Memory B cell (primary cell): ENCODE data around the gene IL17F.
A peak's percentile ranks its signal among the peaks of the same experiment; 100 is the strongest.

ENCODE experiments used
- ATAC-seq: fragments of 150-1000 bp; cut with Tn5 transposase; 2 replicates; pipeline ENCODE4 v1.10.0; 2021; ENCODE audit warnings: low read depth, mild to moderate bottlenecking, moderate library complexity
- DNase-seq, 2 donors: peaks; one replicate each; pipeline ENCODE4 v3.0.0; 2022; ENCODE audit warnings: low spot score in 2 of 2
- H3K27ac Mint-ChIP-seq: one replicate; pipeline ENCODE4 v1.8.0; 2022; ENCODE audit warnings: mild to moderate bottlenecking, moderate library complexity, mixed read lengths
- H3K27me3 Mint-ChIP-seq: one replicate; pipeline ENCODE4 v1.8.0; 2022; ENCODE audit warnings: mixed read lengths
- H3K36me3 Mint-ChIP-seq: one replicate; pipeline ENCODE4 v1.8.0; 2022; ENCODE audit warnings: mild to moderate bottlenecking, mixed read lengths
- H3K4me1 Mint-ChIP-seq: one replicate; pipeline ENCODE4 v1.8.0; 2022; ENCODE audit warnings: mixed read lengths
- H3K4me3 Mint-ChIP-seq: one replicate; pipeline ENCODE4 v1.8.0; 2022; ENCODE audit warnings: mild to moderate bottlenecking, moderate library complexity, mixed read lengths
- H3K9me3 Mint-ChIP-seq: one replicate; pipeline ENCODE4 v1.8.0; 2022; ENCODE audit warnings: mixed read lengths

Gene IL17F

GRCh38 chr6:52244400-52244799, at the start of gene IL17F:
TSS of gene IL17F (minus strand) at chr6:52244500. CDS start at chr6:52244429, 71 bp downstream.
- H3K36me3 Mint-ChIP-seq, result no peaks in the 10 kb centered on the region
- H3K4me3 Mint-ChIP-seq, result no peak within 1 kb of the TSS
- H3K9me3 Mint-ChIP-seq, result no peaks in the 10 kb centered on the region
- peaks cover 10% of the 10 kb centered on the region for H3K27me3 Mint-ChIP-seq
- no peaks in the 10 kb centered on the region for H3K4me1 Mint-ChIP-seq
- H3K27ac Mint-ChIP-seq, result no peak within 1 kb of the TSS
- no peak for DNase-seq
- ATAC-seq, result no peak

- no peaks in the 10 kb centered on the region for H3K27me3 Mint-ChIP-seq
- DNase-seq, result no peak
- no peak overlapping the region for H3K27ac Mint-ChIP-seq
- H3K4me3 Mint-ChIP-seq, result no peak overlapping the region
- no peak for ATAC-seq
- H3K9me3 Mint-ChIP-seq, result peaks cover 4% of the 10 kb centered on the region
- H3K36me3 Mint-ChIP-seq, result peaks cover 3% of the 10 kb centered on the region
- H3K4me1 Mint-ChIP-seq, result peaks cover 18% of the 10 kb centered on the region
Observed at GRCh38 chr6:52293067-52293466, 48.8 kb upstream of the IL17F start.

- no peaks in the 10 kb centered on the region for H3K36me3 Mint-ChIP-seq
- DNase-seq, result no peak
- no peaks in the 10 kb centered on the region for H3K9me3 Mint-ChIP-seq
- no peak overlapping the region for H3K4me3 Mint-ChIP-seq
- H3K4me1 Mint-ChIP-seq, result peaks cover 4% of the 10 kb centered on the region
- no peaks in the 10 kb centered on the region for H3K27me3 Mint-ChIP-seq
- no peak overlapping the region for H3K27ac Mint-ChIP-seq
- ATAC-seq, result no peak
Observed at GRCh38 chr6:52288841-52289240, 44.5 kb upstream of the IL17F start.

GRCh38 chr6:52288216-52288615, 43.9 kb upstream of the IL17F start:
- H3K27ac Mint-ChIP-seq, result no peak overlapping the region
- no peak overlapping the region for H3K4me3 Mint-ChIP-seq
- H3K4me1 Mint-ChIP-seq, result peaks cover 8% of the 10 kb centered on the region
- H3K36me3 Mint-ChIP-seq, result no peaks in the 10 kb centered on the region
- no peak for DNase-seq
- no peaks in the 10 kb centered on the region for H3K27me3 Mint-ChIP-seq
- no peaks in the 10 kb centered on the region for H3K9me3 Mint-ChIP-seq
- no peak for ATAC-seq

GRCh38 chr6:52286798-52287432, 42.6 kb upstream of the IL17F start:
- no peak overlapping the region for H3K4me3 Mint-ChIP-seq
- H3K9me3 Mint-ChIP-seq, result no peaks in the 10 kb centered on the region
- peak in 1 of 2 donors; percentile 25 for DNase-seq
- H3K4me1 Mint-ChIP-seq, result peaks cover 12% of the 10 kb centered on the region
- H3K27me3 Mint-ChIP-seq, result no peaks in the 10 kb centered on the region
- H3K27ac Mint-ChIP-seq, result no peak overlapping the region
- ATAC-seq, result no peak
- peaks cover 5% of the 10 kb centered on the region for H3K36me3 Mint-ChIP-seq

- DNase-seq (no peak), ATAC-seq (peak; percentile 17)
- Mint-ChIP-seq H3K9me3 (no peaks in the 10 kb centered on the region), H3K36me3 (peaks cover 11% of the 10 kb centered on the region), H3K4me3 (no peak overlapping the region), H3K27ac (no peak overlapping the region), H3K27me3 (no peaks in the 10 kb centered on the region), H3K4me1 (peaks cover 12% of the 10 kb centered on the region)
Observed at GRCh38 chr6:52285177-52286068, 41.1 kb upstream of the IL17F start.

GRCh38 chr6:52284460-52285176, 40.3 kb upstream of the IL17F start, which contains the start of gene MCM3:
TSS of gene MCM3 (minus strand) at chr6:52284742. CDS start at chr6:52284674, 68 bp downstream.
- Mint-ChIP-seq H3K4me1 (peaks cover 14% of the 10 kb centered on the region), H3K9me3 (no peaks in the 10 kb centered on the region), H3K4me3 (peak within 1 kb of the TSS; percentile 1), H3K36me3 (peaks cover 14% of the 10 kb centered on the region), H3K27me3 (no peaks in the 10 kb centered on the region), H3K27ac (no peak within 1 kb of the TSS)
- DNase-seq (peak; percentile 81 to 94), ATAC-seq (peak; percentile 93)

- no peak for DNase-seq
- H3K36me3 Mint-ChIP-seq, result peaks cover 14% of the 10 kb centered on the region
- ATAC-seq, result no peak
- H3K27ac Mint-ChIP-seq, result no peak overlapping the region
- H3K4me1 Mint-ChIP-seq, result peaks cover 14% of the 10 kb centered on the region
- no peaks in the 10 kb centered on the region for H3K9me3 Mint-ChIP-seq
- no peak overlapping the region for H3K4me3 Mint-ChIP-seq
- no peaks in the 10 kb centered on the region for H3K27me3 Mint-ChIP-seq
Observed at GRCh38 chr6:52284131-52284459, 39.8 kb upstream of the IL17F start.

GRCh38 chr6:52283111-52283510, 38.8 kb upstream of the IL17F start:
- Mint-ChIP-seq H3K9me3 (no peaks in the 10 kb centered on the region), H3K36me3 (peaks cover 14% of the 10 kb centered on the region), H3K27ac (no peak overlapping the region), H3K4me3 (peak overlapping the region; percentile 1), H3K4me1 (peaks cover 14% of the 10 kb centered on the region), H3K27me3 (no peaks in the 10 kb centered on the region)
- ATAC-seq (no peak), DNase-seq (no peak)

- no peak for DNase-seq
- Mint-ChIP-seq H3K9me3 (no peaks in the 10 kb centered on the region), H3K4me1 (peaks cover 5% of the 10 kb centered on the region), H3K36me3 (peaks cover 25% of the 10 kb centered on the region), H3K27ac (no peak overlapping the region), H3K27me3 (no peaks in the 10 kb centered on the region), H3K4me3 (no peak overlapping the region)
- no peak for ATAC-seq
Observed at GRCh38 chr6:52276130-52276529, 31.8 kb upstream of the IL17F start.

- Mint-ChIP-seq H3K27ac (peak overlapping the region; percentile 61), H3K36me3 (peaks cover 35% of the 10 kb centered on the region), H3K4me3 (no peak overlapping the region), H3K27me3 (no peaks in the 10 kb centered on the region), H3K9me3 (no peaks in the 10 kb centered on the region), H3K4me1 (peaks cover 3% of the 10 kb centered on the region)
- ATAC-seq (no peak), DNase-seq (no peak)
Observed at GRCh38 chr6:52271852-52272460, 27.7 kb upstream of the IL17F start.

- Mint-ChIP-seq H3K27me3 (no peaks in the 10 kb centered on the region), H3K36me3 (peaks cover 26% of the 10 kb centered on the region), H3K27ac (no peak overlapping the region), H3K9me3 (no peaks in the 10 kb centered on the region), H3K4me1 (no peaks in the 10 kb centered on the region), H3K4me3 (no peak overlapping the region)
- DNase-seq, result peak; percentile 53 to 56
- peak; percentile 82 for ATAC-seq
Observed at GRCh38 chr6:52263709-52264540, 19.6 kb upstream of the IL17F start.

- H3K36me3 Mint-ChIP-seq, result peaks cover 19% of the 10 kb centered on the region
- H3K27ac Mint-ChIP-seq, result no peak overlapping the region
- no peaks in the 10 kb centered on the region for H3K9me3 Mint-ChIP-seq
- DNase-seq, result no peak
- no peak overlapping the region for H3K4me3 Mint-ChIP-seq
- no peaks in the 10 kb centered on the region for H3K4me1 Mint-ChIP-seq
- H3K27me3 Mint-ChIP-seq, result no peaks in the 10 kb centered on the region
- no peak for ATAC-seq
Observed at GRCh38 chr6:52262620-52263344, 18.5 kb upstream of the IL17F start.
